ENCODE data around the gene MBD3.

Gene MBD3

DNA sequence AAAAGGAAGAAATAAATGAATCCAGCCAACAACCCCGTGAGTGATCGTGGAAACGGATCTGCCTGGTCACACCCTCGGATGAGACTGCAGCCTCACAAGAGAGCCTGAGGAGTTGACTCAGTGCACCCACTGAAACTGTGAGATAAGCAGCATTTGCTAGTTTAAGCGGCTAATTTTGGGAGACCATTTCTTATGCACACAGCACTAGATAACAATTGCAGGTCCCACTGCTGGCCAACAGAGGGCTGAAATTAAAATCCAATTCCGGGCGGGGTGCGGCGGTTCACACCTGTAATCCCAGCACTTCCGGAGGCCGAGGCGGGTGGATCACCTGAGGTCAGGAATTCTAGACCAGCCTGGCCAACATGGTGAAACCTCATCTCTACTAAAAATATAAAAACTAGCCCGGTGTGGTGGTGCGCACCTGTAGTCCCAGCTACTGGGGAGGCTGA is 9.0 kb upstream of the MBD3 start:
- Histone ChIP-seq H3K4me3 (ENCODE audit: low read depth, low read length, poor library complexity, severe bottlenecking) (no peak overlapping the region), H3K4me2 (ENCODE audit: low read length) (no peak overlapping the region), H2AFZ (ENCODE audit: low read length) (no peak overlapping the region), H3K79me2 (ENCODE audit: insufficient read depth, low read length) (peaks cover 38% of the 10 kb centered on the region), H3K4me1 (ENCODE audit: insufficient read depth, low read length, severe bottlenecking) (peaks cover 42% of the 10 kb centered on the region), H3F3A (ENCODE audit: insufficient read depth, low read length) (no peaks in the 10 kb centered on the region), H3K27me3 (ENCODE audit: insufficient read depth, low read length) (no peaks in the 10 kb centered on the region), H4K20me1 (ENCODE audit: insufficient read depth, low read length) (no peaks in the 10 kb centered on the region), H3K9me3 (ENCODE audit: low read length) (no peaks in the 10 kb centered on the region), H3K27ac (ENCODE audit: low read depth, low read length, poor library complexity, severe bottlenecking) (no peak overlapping the region), H3K9me2 (ENCODE audit: low read depth, low read length) (no peaks in the 10 kb centered on the region), H3K9ac (ENCODE audit: low read length) (no peak overlapping the region), H3K36me3 (ENCODE audit: insufficient read depth, low read length) (peaks cover 57% of the 10 kb centered on the region)
- TF ChIP-seq CTCF (IDR thresholded peaks at IDR 0.05; ENCODE audit: low read length) (peak; percentile 21; the same call in 1 of the 2 replicates), EZH2 (IDR thresholded peaks at IDR 0.05; ENCODE audit: borderline replicate concordance, low read length) (no peak)

GRCh38 chr19:1599460-1599846 is 6.8 kb upstream of the MBD3 start:
- Histone ChIP-seq H3K4me2 (ENCODE audit: low read length) (no peak overlapping the region), H4K20me1 (ENCODE audit: insufficient read depth, low read length) (no peaks in the 10 kb centered on the region), H3K4me3 (ENCODE audit: low read depth, low read length, poor library complexity, severe bottlenecking) (no peak overlapping the region), H3K9me2 (ENCODE audit: low read depth, low read length) (no peaks in the 10 kb centered on the region), H3F3A (ENCODE audit: insufficient read depth, low read length) (0 out of 2 replicates have a peak, but pooled peaks cover 4% of the 10 kb centered on the region), H2AFZ (ENCODE audit: low read length) (no peak overlapping the region), H3K9ac (ENCODE audit: low read length) (no peak overlapping the region), H3K27me3 (ENCODE audit: insufficient read depth, low read length) (no peaks in the 10 kb centered on the region), H3K79me2 (ENCODE audit: insufficient read depth, low read length) (peaks cover 33% of the 10 kb centered on the region), H3K36me3 (ENCODE audit: insufficient read depth, low read length) (peaks cover 66% of the 10 kb centered on the region), H3K9me3 (ENCODE audit: low read length) (no peaks in the 10 kb centered on the region), H3K4me1 (ENCODE audit: insufficient read depth, low read length, severe bottlenecking) (peaks cover 28% of the 10 kb centered on the region), H3K27ac (ENCODE audit: low read depth, low read length, poor library complexity, severe bottlenecking) (no peak overlapping the region)
- no peak for TF ChIP-seq CTCF (IDR thresholded peaks at IDR 0.05; ENCODE audit: low read length)
- TF ChIP-seq EZH2 (IDR thresholded peaks at IDR 0.05; ENCODE audit: borderline replicate concordance, low read length) = no peak

- Histone ChIP-seq H2AFZ (ENCODE audit: low read length) (no peak overlapping the region), H3K9me3 (ENCODE audit: low read length) (no peaks in the 10 kb centered on the region), H3K27ac (ENCODE audit: low read depth, low read length, poor library complexity, severe bottlenecking) (no peak overlapping the region), H3K4me1 (ENCODE audit: insufficient read depth, low read length, severe bottlenecking) (peaks cover 23% of the 10 kb centered on the region), H3K4me2 (ENCODE audit: low read length) (no peak overlapping the region), H3K27me3 (ENCODE audit: insufficient read depth, low read length) (no peaks in the 10 kb centered on the region), H3K9ac (ENCODE audit: low read length) (no peak overlapping the region), H3F3A (ENCODE audit: insufficient read depth, low read length) (0 out of 2 replicates have a peak, but pooled peaks cover 4% of the 10 kb centered on the region), H3K36me3 (ENCODE audit: insufficient read depth, low read length) (peaks cover 66% of the 10 kb centered on the region), H3K79me2 (ENCODE audit: insufficient read depth, low read length) (peaks cover 28% of the 10 kb centered on the region), H3K4me3 (ENCODE audit: low read depth, low read length, poor library complexity, severe bottlenecking) (no peak overlapping the region), H3K9me2 (ENCODE audit: low read depth, low read length) (no peaks in the 10 kb centered on the region), H4K20me1 (ENCODE audit: insufficient read depth, low read length) (no peaks in the 10 kb centered on the region)
- TF ChIP-seq EZH2 (IDR thresholded peaks at IDR 0.05; ENCODE audit: borderline replicate concordance, low read length) = no peak
- no peak for TF ChIP-seq CTCF (IDR thresholded peaks at IDR 0.05; ENCODE audit: low read length)
Observed at GRCh38 chr19:1598777-1599459, 6.3 kb upstream of the MBD3 start.

All from OCI-LY1 (cell line).